ENCODE results near the gene CRYAA. TPM values are rescaled to one million over a fixed set of nuclear protein-coding genes. Genes with fewer than 3 reads are reported as not detected.
"Not testable (repeated sequence)": the region's sequence is repeated elsewhere in the genome, so short reads cannot be mapped to it uniquely, and the experiment has no call there.

The CRYAA gene
- total RNA-seq (not detected), polyA plus RNA-seq (ENCODE audit: insufficient read length in 6 of 6) (under 1 TPM in 1 of 6 donors, not detected in 5; 0.14 TPM)
- long read RNA-seq, donor 1 = 0 reads
- long read RNA-seq, donor 2 = 0 reads
- long read RNA-seq, donor 3 = 0 reads
- long read RNA-seq, donor 4 = 0 reads
- long read RNA-seq, donor 5 = 0 reads
- long read RNA-seq, donor 6 = 0 reads
- long read RNA-seq, donor 7 = 0 reads
- long read RNA-seq, donor 8 = 0 reads
- long read RNA-seq, donor 9 = 0 reads
- long read RNA-seq, donor 10 = 0 reads
- long read RNA-seq, donor 11 = 0 reads
- long read RNA-seq, donor 12 = 0 reads

GRCh38 chr21:43168708-43169107 is at the start of gene CRYAA:
CRYAA (plus strand) TSS chr21:43169008; CDS start chr21:43169100, 92 bp downstream.
- H3K27ac ChIP-seq; H3K4me3 ChIP-seq; intact Hi-C loops (cut with DNase I); ATAC-seq; H3K27me3 ChIP-seq; DNase-seq; H3K4me1 ChIP-seq; H3K36me3 ChIP-seq; H3K9me3 ChIP-seq: not testable (repeated sequence)

GRCh38 chr21:43130094-43130493 is 38.7 kb upstream of the CRYAA start:
- H3K4me3 ChIP-seq; ATAC-seq; H3K4me1 ChIP-seq; DNase-seq; intact Hi-C loops (cut with DNase I); H3K36me3 ChIP-seq; H3K27me3 ChIP-seq; H3K27ac ChIP-seq; H3K9me3 ChIP-seq: not testable (repeated sequence)

- H3K27me3 ChIP-seq; H3K27ac ChIP-seq; H3K9me3 ChIP-seq; intact Hi-C loops (cut with DNase I); H3K4me1 ChIP-seq; ATAC-seq; H3K36me3 ChIP-seq; DNase-seq; H3K4me3 ChIP-seq: not testable (repeated sequence)
Observed at GRCh38 chr21:43134520-43134919, 34.3 kb upstream of the CRYAA start.

GRCh38 chr21:43138944-43139343 is 29.9 kb upstream of the CRYAA start:
- DNase-seq; intact Hi-C loops (cut with DNase I): not testable (repeated sequence)

GRCh38 chr21:43141407-43141806 is 27.4 kb upstream of the CRYAA start:
- H3K4me1 ChIP-seq = not testable (repeated sequence)
- peak; percentile 69 for ATAC-seq

More at GRCh38 chr21:43138944-43139343, 29.9 kb upstream of the CRYAA start:
- H3K9me3 ChIP-seq, H3K36me3 ChIP-seq, H3K4me1 ChIP-seq, H3K4me3 ChIP-seq, H3K27me3 ChIP-seq, H3K27ac ChIP-seq: not testable (repeated sequence)
- ATAC-seq = peak; percentile 79

GRCh38 chr21:43146637-43147036 is 22.2 kb upstream of the CRYAA start:
- H3K27ac ChIP-seq; H3K4me3 ChIP-seq; H3K9me3 ChIP-seq; H3K27me3 ChIP-seq; DNase-seq; intact Hi-C loops (cut with DNase I); H3K4me1 ChIP-seq; H3K36me3 ChIP-seq: not testable (repeated sequence)
- ATAC-seq = peak; percentile 88

More at GRCh38 chr21:43141407-43141806, 27.4 kb upstream of the CRYAA start:
- intact Hi-C loops (cut with DNase I); H3K9me3 ChIP-seq; H3K4me3 ChIP-seq; DNase-seq; H3K27me3 ChIP-seq; H3K36me3 ChIP-seq; H3K27ac ChIP-seq: not testable (repeated sequence)

- intact Hi-C loops (cut with DNase I); H3K9me3 ChIP-seq: not testable (repeated sequence)
Observed at GRCh38 chr21:43147999-43148398, 20.8 kb upstream of the CRYAA start.

GRCh38 chr21:43149344-43149743 is 19.5 kb upstream of the CRYAA start:
- H3K27ac ChIP-seq; intact Hi-C loops (cut with DNase I); ATAC-seq; H3K4me1 ChIP-seq; H3K4me3 ChIP-seq; H3K9me3 ChIP-seq; DNase-seq; H3K27me3 ChIP-seq; H3K36me3 ChIP-seq: not testable (repeated sequence)

More at GRCh38 chr21:43147999-43148398, 20.8 kb upstream of the CRYAA start:
- H3K36me3 ChIP-seq, DNase-seq, H3K4me1 ChIP-seq, H3K27ac ChIP-seq, H3K27me3 ChIP-seq, H3K4me3 ChIP-seq: not testable (repeated sequence)
- ATAC-seq = peak; percentile 42

- H3K36me3 ChIP-seq; intact Hi-C loops (cut with DNase I); H3K9me3 ChIP-seq; H3K27me3 ChIP-seq; ATAC-seq; H3K4me3 ChIP-seq; H3K27ac ChIP-seq; H3K4me1 ChIP-seq; DNase-seq: not testable (repeated sequence)
Observed at GRCh38 chr21:43153601-43154000, 15.2 kb upstream of the CRYAA start.

- H3K4me3 ChIP-seq; DNase-seq; intact Hi-C loops (cut with DNase I); H3K4me1 ChIP-seq; ATAC-seq; H3K9me3 ChIP-seq; H3K27ac ChIP-seq; H3K36me3 ChIP-seq; H3K27me3 ChIP-seq: not testable (repeated sequence)
Observed at GRCh38 chr21:43159279-43160175, 9.3 kb upstream of the CRYAA start.

- DNase-seq; H3K4me1 ChIP-seq; H3K4me3 ChIP-seq; H3K9me3 ChIP-seq; H3K36me3 ChIP-seq; H3K27ac ChIP-seq; ATAC-seq; intact Hi-C loops (cut with DNase I); H3K27me3 ChIP-seq: not testable (repeated sequence)
Observed at GRCh38 chr21:43161826-43162707, 6.7 kb upstream of the CRYAA start.

GRCh38 chr21:43162708-43163205 is 6.1 kb upstream of the CRYAA start:
- H3K27me3 ChIP-seq; H3K4me1 ChIP-seq; H3K4me3 ChIP-seq; H3K27ac ChIP-seq; H3K36me3 ChIP-seq; DNase-seq; H3K9me3 ChIP-seq; intact Hi-C loops (cut with DNase I): not testable (repeated sequence)
- peak; percentile 77 for ATAC-seq

Data from left lung (tissue), 14 donors.